ENCODE data around the gene NDUFB7. TPM values are rescaled to one million over a fixed set of nuclear protein-coding genes. Genes with fewer than 3 reads are reported as not detected.

The NDUFB7 gene
- polyA plus RNA-seq, 1 donor: 149 TPM

- DNase-seq: no peak
Measured at GRCh38 chr19:14519860-14520407, 51.9 kb downstream of the NDUFB7 start.

- DNase-seq: no peak
Measured at GRCh38 chr19:14519245-14519859, 52.5 kb downstream of the NDUFB7 start.

- DNase-seq: peak; percentile 85
Measured at GRCh38 chr19:14517840-14518505, 53.9 kb downstream of the NDUFB7 start, which contains the start of gene DNAJB1. Gene DNAJB1 (minus strand): TSS chr19:14518397. CDS start chr19:14518349, 48 bp downstream.

- DNase-seq: no peak
Measured at GRCh38 chr19:14517446-14517839, 54.4 kb downstream of the NDUFB7 start.

GRCh38 chr19:14516746-14517438 lies 55.0 kb downstream of the NDUFB7 start:
- no peak for DNase-seq

Other genes with a start within 250 kb of the NDUFB7 start
- gene ADGRE5, start 190.6 kb downstream of the NDUFB7 start, polyA plus RNA-seq (ENCODE audit: insufficient read length): 72.3 TPM
- 44.1 TPM for gene DDX39A, start 152.7 kb downstream of the NDUFB7 start, polyA plus RNA-seq (ENCODE audit: insufficient read length)
- 83.6 TPM for gene PKN1, start 138.8 kb downstream of the NDUFB7 start, polyA plus RNA-seq (ENCODE audit: insufficient read length)
- gene PTGER1, start 96.7 kb downstream of the NDUFB7 start, polyA plus RNA-seq (ENCODE audit: insufficient read length): not detected
- 49.8 TPM for gene GIPC1, start 75.9 kb downstream of the NDUFB7 start, polyA plus RNA-seq (ENCODE audit: insufficient read length)
- gene DNAJB1, start 53.7 kb downstream of the NDUFB7 start, polyA plus RNA-seq (ENCODE audit: insufficient read length): 84.5 TPM
- gene TECR, start 42.5 kb downstream of the NDUFB7 start, polyA plus RNA-seq (ENCODE audit: insufficient read length): 155 TPM
- not detected for gene CLEC17A, start 11.0 kb upstream of the NDUFB7 start, polyA plus RNA-seq (ENCODE audit: insufficient read length)
- not detected for gene ADGRE3, start 102.8 kb upstream of the NDUFB7 start, polyA plus RNA-seq (ENCODE audit: insufficient read length)
- gene ZNF333, start 118.0 kb upstream of the NDUFB7 start, polyA plus RNA-seq (ENCODE audit: insufficient read length): 22.5 TPM
- 1.4 TPM for gene ADGRE2, start 206.5 kb upstream of the NDUFB7 start, polyA plus RNA-seq (ENCODE audit: insufficient read length)